B cell (primary cell): Measurements from ENCODE around the gene HCFC2.

Experiments used
- EZH2 ChIP-seq: IDR thresholded peaks from 2 replicates; pipeline ENCODE4 v1.6.1; 2012; ENCODE audit warnings: borderline replicate concordance, low read depth, mild to moderate bottlenecking, moderate library complexity, low read length; ENCODE audit not compliant: insufficient read depth, poor library complexity, severe bottlenecking
- TF ChIP-seq, protein P1 (sequence below): fragments of 200-600 bp; IDR thresholded peaks from one replicate; pipeline ENCODE4 v1.8.0; 2022; ENCODE audit warnings: antibody characterized with exemption, mild to moderate bottlenecking

- TF ChIP-seq, protein P1, sequence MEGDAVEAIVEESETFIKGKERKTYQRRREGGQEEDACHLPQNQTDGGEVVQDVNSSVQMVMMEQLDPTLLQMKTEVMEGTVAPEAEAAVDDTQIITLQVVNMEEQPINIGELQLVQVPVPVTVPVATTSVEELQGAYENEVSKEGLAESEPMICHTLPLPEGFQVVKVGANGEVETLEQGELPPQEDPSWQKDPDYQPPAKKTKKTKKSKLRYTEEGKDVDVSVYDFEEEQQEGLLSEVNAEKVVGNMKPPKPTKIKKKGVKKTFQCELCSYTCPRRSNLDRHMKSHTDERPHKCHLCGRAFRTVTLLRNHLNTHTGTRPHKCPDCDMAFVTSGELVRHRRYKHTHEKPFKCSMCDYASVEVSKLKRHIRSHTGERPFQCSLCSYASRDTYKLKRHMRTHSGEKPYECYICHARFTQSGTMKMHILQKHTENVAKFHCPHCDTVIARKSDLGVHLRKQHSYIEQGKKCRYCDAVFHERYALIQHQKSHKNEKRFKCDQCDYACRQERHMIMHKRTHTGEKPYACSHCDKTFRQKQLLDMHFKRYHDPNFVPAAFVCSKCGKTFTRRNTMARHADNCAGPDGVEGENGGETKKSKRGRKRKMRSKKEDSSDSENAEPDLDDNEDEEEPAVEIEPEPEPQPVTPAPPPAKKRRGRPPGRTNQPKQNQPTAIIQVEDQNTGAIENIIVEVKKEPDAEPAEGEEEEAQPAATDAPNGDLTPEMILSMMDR: no peak
- TF ChIP-seq EZH2: no peak
Observed at GRCh38 chr12:104154286-104154685, 90.0 kb downstream of the HCFC2 start.
